Activated CD4-positive, alpha-beta memory T cell treated with anti-CD3 and anti-CD28 coated beads, Interleukin-2, amount 10 ng/mL, durations not matched to agents 7 days and 5 days (primary cell): ENCODE data around the gene CNPY2. TPM values are rescaled to one million over a fixed set of nuclear protein-coding genes. Genes with fewer than 3 reads are reported as not detected.
A peak's percentile ranks its signal among the peaks of the same experiment; 100 is the strongest.
"Not testable (repeated sequence)": the region's sequence is repeated elsewhere in the genome, so short reads cannot be mapped to it uniquely, and the experiment has no call there.

ENCODE experiments used
- CTCF ChIA-PET: fragments of 350-600 bp; sonication (Branson Sonifier 250); formaldehyde crosslinking; loops from one replicate; lab custom pipeline; 2021; ENCODE audit warnings: antibody characterized with exemption, inconsistent platforms; lab: Charles Lee
- POLR2A ChIA-PET: fragments of 350-600 bp; sonication (Branson Sonifier 250); formaldehyde crosslinking; loops from one replicate; lab custom pipeline; 2021; ENCODE audit warnings: antibody characterized with exemption; lab: Charles Lee
- DNase-seq: peaks from one replicate; pipeline ENCODE4 v3.0.0-alpha.2; 2020
- H3K27ac Mint-ChIP-seq: one replicate; pipeline ENCODE4 v1.8.0; 2021; ENCODE audit warnings: mild to moderate bottlenecking, mixed read lengths
- H3K27me3 Mint-ChIP-seq: one replicate; pipeline ENCODE4 v1.8.0; 2021; ENCODE audit warnings: mixed read lengths
- H3K36me3 Mint-ChIP-seq: one replicate; pipeline ENCODE4 v1.8.0; 2021; ENCODE audit warnings: low read depth, mixed read lengths
- H3K4me1 Mint-ChIP-seq: one replicate; pipeline ENCODE4 v1.8.0; 2021; ENCODE audit warnings: mixed read lengths
- H3K4me3 Mint-ChIP-seq: one replicate; pipeline ENCODE4 v1.8.0; 2021; ENCODE audit warnings: mild to moderate bottlenecking, mixed read lengths
- H3K9me3 Mint-ChIP-seq: one replicate; pipeline ENCODE4 v1.8.0; 2021; ENCODE audit warnings: mixed read lengths
- total RNA-seq, 2 experiments: library from RNA; stranded (reverse); gene quantifications; one replicate each; pipeline ENCODE4 v1.2.3, GENCODE V29; 2021

CNPY2 gene
- total RNA-seq, 2 experiments from 2014 or later = 95.0 to 99.3 TPM

GRCh38 chr12:56266693-56267442 lies 48.9 kb downstream of the CNPY2 start, which contains the start of gene COQ10A:
COQ10A (plus strand) TSS chr12:56266942; CDS start chr12:56267119, 177 bp downstream.
- peak within 1 kb of the TSS; percentile 80 for H3K27ac Mint-ChIP-seq
- H3K4me3 Mint-ChIP-seq = peak within 1 kb of the TSS; percentile 87
- H3K9me3 Mint-ChIP-seq = no peaks in the 10 kb centered on the region
- H3K27me3 Mint-ChIP-seq = no peaks in the 10 kb centered on the region
- POLR2A ChIA-PET = interaction anchor here (1.0 to 2.2 kb wide), 14 partner anchors 9 to 197 kb away, joined by 3 to 20 read pairs (median 4); partner anchors contain the start of genes ANKRD52, CNPY2, CS and IL23A
- H3K36me3 Mint-ChIP-seq = peaks cover 14% of the 10 kb centered on the region
- CTCF ChIA-PET = interaction anchor here (0.6 to 3.3 kb wide), 17 partner anchors 9 to 197 kb away, joined by 3 to 19 read pairs (median 3); partner anchors contain the start of genes ANKRD52, CS, RNF41 and SMARCC2
- peak; percentile 90 for DNase-seq
- H3K4me1 Mint-ChIP-seq = peaks cover 21% of the 10 kb centered on the region

GRCh38 chr12:56266068-56266692 lies 49.6 kb downstream of the CNPY2 start:
- ChIA-PET POLR2A (interaction anchor here (1.1 to 2.2 kb wide), 8 partner anchors 8 to 157 kb away, joined by 3 to 20 read pairs (median 7); partner anchors contain the start of genes ANKRD52, CS, RNF41 and STAT2), CTCF (interaction anchor here (0.6 to 3.3 kb wide), 14 partner anchors 8 to 198 kb away, joined by 3 to 19 read pairs (median 4); partner anchors contain the start of genes ANKRD52, CS, RNF41 and SMARCC2)
- Mint-ChIP-seq H3K27ac (peak overlapping the region; percentile 80), H3K4me1 (peaks cover 21% of the 10 kb centered on the region), H3K4me3 (peak overlapping the region; percentile 87)
- not testable (repeated sequence) for H3K27me3 Mint-ChIP-seq, H3K9me3 Mint-ChIP-seq, H3K36me3 Mint-ChIP-seq, DNase-seq

GRCh38 chr12:56262955-56263354 lies 52.8 kb downstream of the CNPY2 start:
- not testable (repeated sequence) for DNase-seq, H3K4me3 Mint-ChIP-seq, H3K27me3 Mint-ChIP-seq, H3K36me3 Mint-ChIP-seq, H3K27ac Mint-ChIP-seq, H3K9me3 Mint-ChIP-seq
- H3K4me1 Mint-ChIP-seq = peaks cover 25% of the 10 kb centered on the region
- POLR2A ChIA-PET = interaction anchor here (0.7 kb wide), 2 partner anchors 20 to 72 kb away, joined by 3 to 4 read pairs; no protein-coding TSS in a partner anchor
- CTCF ChIA-PET = interaction anchor here (0.7 to 1.5 kb wide), 4 partner anchors 9 to 201 kb away, joined by 3 to 6 read pairs (median 4); no protein-coding TSS in a partner anchor

GRCh38 chr12:56261503-56262232 lies 54.1 kb downstream of the CNPY2 start:
- DNase-seq = no peak
- H3K9me3 Mint-ChIP-seq = no peaks in the 10 kb centered on the region
- H3K4me1 Mint-ChIP-seq = peaks cover 23% of the 10 kb centered on the region
- no peak overlapping the region for H3K27ac Mint-ChIP-seq
- POLR2A ChIA-PET = no interaction called here
- no peaks in the 10 kb centered on the region for H3K27me3 Mint-ChIP-seq
- CTCF ChIA-PET = interaction anchor here (0.5 to 0.8 kb wide), 2 partner anchors 10 to 143 kb away, joined by 3 to 4 read pairs; partner anchors contain the start of gene ZC3H10
- peaks cover 4% of the 10 kb centered on the region for H3K36me3 Mint-ChIP-seq
- no peak overlapping the region for H3K4me3 Mint-ChIP-seq

GRCh38 chr12:56260921-56261320 lies 54.9 kb downstream of the CNPY2 start:
- Mint-ChIP-seq H3K4me1 (peaks cover 24% of the 10 kb centered on the region), H3K9me3 (no peaks in the 10 kb centered on the region), H3K27ac (no peak overlapping the region), H3K4me3 (no peak overlapping the region), H3K27me3 (no peaks in the 10 kb centered on the region), H3K36me3 (peaks cover 8% of the 10 kb centered on the region)
- ChIA-PET CTCF (interaction anchor here (0.5 to 0.8 kb wide), 2 partner anchors 10 to 142 kb away, joined by 3 to 4 read pairs; partner anchors contain the start of gene ZC3H10), POLR2A (no interaction called here)
- DNase-seq = no peak

GRCh38 chr12:56260380-56260779 lies 55.4 kb downstream of the CNPY2 start:
- H3K4me3 Mint-ChIP-seq = no peak overlapping the region
- ChIA-PET POLR2A (no interaction called here), CTCF (no interaction called here)
- H3K9me3 Mint-ChIP-seq = no peaks in the 10 kb centered on the region
- H3K4me1 Mint-ChIP-seq = peaks cover 20% of the 10 kb centered on the region
- no peaks in the 10 kb centered on the region for H3K27me3 Mint-ChIP-seq
- H3K36me3 Mint-ChIP-seq = peaks cover 9% of the 10 kb centered on the region
- no peak for DNase-seq
- H3K27ac Mint-ChIP-seq = no peak overlapping the region

Other genes starting within 250 kb of the CNPY2 start
- 1 to 10 TPM; 2.3 to 2.5 TPM for gene ERBB3, start 235.8 kb downstream of the CNPY2 start, total RNA-seq
- 100 to 1,000 TPM; 242 to 243 TPM for gene PA2G4, start 211.4 kb downstream of the CNPY2 start, total RNA-seq
- 1,000 to 10,000 TPM; 3,981 to 4,002 TPM for gene RPL41, start 199.4 kb downstream of the CNPY2 start, total RNA-seq
- 10 to 100 TPM in 1 of 2 experiments, 1 to 10 TPM in 1; 8.0 to 10.3 TPM for gene ZC3H10, start 197.7 kb downstream of the CNPY2 start, total RNA-seq
- 100 to 1,000 TPM; 266 to 279 TPM for gene ESYT1, start 187.7 kb downstream of the CNPY2 start, total RNA-seq
- gene MYL6B, start 163.4 kb downstream of the CNPY2 start, total RNA-seq = 10 to 100 TPM; 60.4 to 63.2 TPM
- gene MYL6, start 157.6 kb downstream of the CNPY2 start, total RNA-seq = 1,000 to 10,000 TPM; 1,594 to 1,602 TPM
- gene SMARCC2, start 126.5 kb downstream of the CNPY2 start, total RNA-seq = 100 to 1,000 TPM; 133 to 137 TPM
- gene RNF41, start 94.1 kb downstream of the CNPY2 start, total RNA-seq = 10 to 100 TPM; 33.8 to 35.2 TPM
- gene NABP2, start 91.6 kb downstream of the CNPY2 start, total RNA-seq = 10 to 100 TPM; 49.6 to 52.3 TPM
- gene SLC39A5, start 85.9 kb downstream of the CNPY2 start, total RNA-seq = 1 to 10 TPM in 1 of 2 experiments, under 1 TPM in 1; 0.80 to 1.2 TPM
- 10 to 100 TPM; 46.4 to 50.1 TPM for gene ANKRD52, start 57.6 kb downstream of the CNPY2 start, total RNA-seq
- gene COQ10A, start 49.0 kb downstream of the CNPY2 start, total RNA-seq = 10 to 100 TPM; 12.8 to 16.7 TPM
- gene CS, start 15.7 kb downstream of the CNPY2 start, total RNA-seq = 100 to 1,000 TPM; 188 to 193 TPM
- 10 to 100 TPM; 61.3 to 64.2 TPM for gene PAN2, start 18.0 kb upstream of the CNPY2 start, total RNA-seq
- gene IL23A, start 22.9 kb upstream of the CNPY2 start, total RNA-seq = 10 to 100 TPM; 11.0 to 11.7 TPM
- 100 to 1,000 TPM; 298 to 304 TPM for gene STAT2, start 44.1 kb upstream of the CNPY2 start, total RNA-seq
- gene APOF, start 46.9 kb upstream of the CNPY2 start, total RNA-seq = not detected
- 10 to 100 TPM; 44.1 to 45.6 TPM for gene TIMELESS, start 133.4 kb upstream of the CNPY2 start, total RNA-seq
- gene MIP, start 138.7 kb upstream of the CNPY2 start, total RNA-seq = not detected
- 1 to 10 TPM; 2.9 to 3.1 TPM for gene SPRYD4, start 152.6 kb upstream of the CNPY2 start, total RNA-seq
- gene GLS2, start 172.2 kb upstream of the CNPY2 start, total RNA-seq = 1 to 10 TPM in 1 of 2 experiments, under 1 TPM in 1; 0.33 to 1.3 TPM
- 1 to 10 TPM; 3.8 to 4.3 TPM for gene RBMS2, start 205.8 kb upstream of the CNPY2 start, total RNA-seq